Astrocyte (in vitro differentiated cells and primary cell): Measurements from ENCODE around the gene IFNW1.

Experiments used
- CTCF ChIP-seq: IDR thresholded peaks from 2 replicates; pipeline ENCODE4 v1.5.1; 2011; ENCODE audit warnings: low read depth, mild to moderate bottlenecking, inconsistent platforms, low read length, moderate library complexity; ENCODE audit not compliant: insufficient read depth
- EZH2 ChIP-seq: IDR thresholded peaks from 2 replicates; pipeline ENCODE4 v1.6.1; 2012; ENCODE audit warnings: mild to moderate bottlenecking, low read length, inconsistent platforms; ENCODE audit not compliant: insufficient read depth

DNA sequence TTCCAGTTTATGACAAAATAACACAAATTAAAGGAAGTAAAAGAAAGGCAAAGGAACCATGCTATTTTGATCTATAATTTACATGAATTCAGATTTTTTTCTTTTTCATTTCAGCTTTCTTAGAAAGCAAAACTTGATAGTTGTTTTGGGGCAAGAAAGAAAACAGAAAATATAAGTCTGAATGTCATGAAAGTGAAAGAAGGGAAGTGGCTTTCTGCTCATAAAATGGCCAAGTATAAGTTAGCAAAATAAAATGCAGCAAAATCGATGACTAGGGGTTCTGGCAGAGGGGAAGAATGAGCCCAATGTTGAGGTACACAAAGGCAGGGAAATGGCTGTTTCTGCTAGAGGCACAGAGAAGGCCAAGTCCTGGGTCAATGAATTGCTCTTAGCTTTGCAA is 3.0 kb upstream of the IFNW1 start:
- TF ChIP-seq CTCF (no peak), EZH2 (no peak)
